H9 (cell line): ENCODE results near the gene FANCL. TPM values are rescaled to one million over a fixed set of nuclear protein-coding genes. Genes with fewer than 3 reads are reported as not detected.

Source experiments
- DNase-seq: peaks from one replicate; pipeline ENCODE4 v3.0.0-alpha.2; 2017
- H2AFZ ChIP-seq: one replicate; pipeline ENCODE4 v1.6.1; 2013; ENCODE audit warnings: mild to moderate bottlenecking, low read length, control low read depth, moderate library complexity
- H2AK5ac ChIP-seq: 2 replicates; pipeline ENCODE4 v1.6.1; 2013; ENCODE audit warnings: low read length, control low read depth, mixed read lengths; ENCODE audit not compliant: insufficient read length
- H2BK120ac ChIP-seq: one replicate; pipeline ENCODE4 v1.6.1; 2013; ENCODE audit warnings: low read depth, mild to moderate bottlenecking, low read length, control low read depth, inconsistent platforms; ENCODE audit not compliant: poor library complexity, severe bottlenecking
- H2BK12ac ChIP-seq: 2 replicates; pipeline ENCODE4 v1.6.1; 2013; ENCODE audit warnings: low read length, control low read depth, mixed read lengths, low read depth; ENCODE audit not compliant: insufficient read length
- H2BK15ac ChIP-seq: 2 replicates; pipeline ENCODE4 v1.6.1; 2013; ENCODE audit warnings: low read depth, low read length, control low read depth
- H2BK20ac ChIP-seq: one replicate; pipeline ENCODE4 v1.6.1; 2013; ENCODE audit warnings: low read depth, mild to moderate bottlenecking, low read length, control low read depth, inconsistent platforms; ENCODE audit not compliant: poor library complexity, severe bottlenecking
- H2BK5ac ChIP-seq: 2 replicates; pipeline ENCODE4 v1.6.1; 2013; ENCODE audit warnings: low read length, control low read depth, mixed read lengths; ENCODE audit not compliant: insufficient read length
- H3K14ac ChIP-seq: 2 replicates; pipeline ENCODE4 v1.6.1; 2013; ENCODE audit warnings: low read length, control low read depth; ENCODE audit not compliant: insufficient read depth
- H3K18ac ChIP-seq: 2 replicates; pipeline ENCODE4 v1.6.1; 2013; ENCODE audit warnings: low read depth, mild to moderate bottlenecking, mixed read lengths, low read length, control low read depth; ENCODE audit not compliant: insufficient read length
- H3K23ac ChIP-seq: 2 replicates; pipeline ENCODE4 v1.6.1; 2013; ENCODE audit warnings: low read length, control low read depth, mixed read lengths, low read depth; ENCODE audit not compliant: insufficient read length
- H3K23me2 ChIP-seq: 2 replicates; pipeline ENCODE4 v1.6.1; 2013; ENCODE audit warnings: low read depth, mild to moderate bottlenecking, mixed read lengths, low read length, control low read depth; ENCODE audit not compliant: insufficient read length, poor library complexity, severe bottlenecking
- H3K27ac ChIP-seq: 2 replicates; pipeline ENCODE4 v1.5.1; 2013; ENCODE audit warnings: low read length, control low read depth, mixed read lengths, low read depth; ENCODE audit not compliant: insufficient read length
- H3K27me3 ChIP-seq: 2 replicates; pipeline ENCODE4 v1.6.1; 2013; ENCODE audit warnings: low read length, control low read depth, inconsistent platforms; ENCODE audit not compliant: insufficient read depth
- H3K4ac ChIP-seq: 2 replicates; pipeline ENCODE4 v1.6.1; 2013; ENCODE audit warnings: low read depth, mild to moderate bottlenecking, control low read depth, inconsistent platforms, low read length, moderate library complexity
- H3K4me1 ChIP-seq: 2 replicates; pipeline ENCODE4 v1.6.1; 2013; ENCODE audit warnings: low read length, control low read depth, inconsistent platforms; ENCODE audit not compliant: insufficient read depth
- H3K4me2 ChIP-seq: 2 replicates; pipeline ENCODE4 v1.6.1; 2013; ENCODE audit warnings: low read length, control low read depth, mixed read lengths; ENCODE audit not compliant: insufficient read length, insufficient read depth
- H3K56ac ChIP-seq: 2 replicates; pipeline ENCODE4 v1.6.1; 2013; ENCODE audit warnings: low read depth, mild to moderate bottlenecking, mixed read lengths, low read length, control low read depth; ENCODE audit not compliant: insufficient read length
- H3K79me1 ChIP-seq: 2 replicates; pipeline ENCODE4 v1.6.1; 2013; ENCODE audit warnings: low read depth, mild to moderate bottlenecking, moderate library complexity, low read length, control low read depth, inconsistent platforms; ENCODE audit not compliant: insufficient read depth, poor library complexity, severe bottlenecking
- H3K79me2 ChIP-seq: 2 replicates; pipeline ENCODE4 v1.6.1; 2013; ENCODE audit warnings: low read length, control low read depth, inconsistent platforms; ENCODE audit not compliant: insufficient read depth
- H3K9ac ChIP-seq: 2 replicates; pipeline ENCODE4 v1.6.1; 2013; ENCODE audit warnings: low read length, control low read depth, mixed read lengths; ENCODE audit not compliant: insufficient read length; ENCODE audit errors: extremely low read depth
- H3K9me3 ChIP-seq: one replicate; pipeline ENCODE4 v1.6.1; 2013; ENCODE audit warnings: low read depth, low read length, inconsistent platforms; ENCODE audit not compliant: control insufficient read depth
- H3T11ph ChIP-seq: one replicate; pipeline ENCODE4 v1.6.1; 2013; ENCODE audit warnings: mild to moderate bottlenecking, low read length, control low read depth, inconsistent platforms
- H4K20me1 ChIP-seq: one replicate; pipeline ENCODE4 v1.6.1; 2013; ENCODE audit not compliant: control insufficient read depth, insufficient read length, insufficient read depth
- H4K5ac ChIP-seq: 2 replicates; pipeline ENCODE4 v1.6.1; 2013; ENCODE audit warnings: low read depth, mild to moderate bottlenecking, mixed read lengths, low read length, control low read depth; ENCODE audit not compliant: insufficient read length
- H4K8ac ChIP-seq: replicated peaks from 2 replicates; pipeline ENCODE4 v1.6.1; 2013; ENCODE audit warnings: low read length, control low read depth, mixed read lengths, low read depth; ENCODE audit not compliant: insufficient read length
- H4K91ac ChIP-seq: 2 replicates; pipeline ENCODE4 v1.6.1; 2013; ENCODE audit warnings: low read depth, mild to moderate bottlenecking, moderate library complexity, mixed read lengths, low read length, control low read depth; ENCODE audit not compliant: insufficient read length
- H3K27ac Mint-ChIP-seq, 3 experiments: 2 replicates in 2 of 3; 3 replicates in 1 of 3; pipeline ENCODE4 v1.8.0; 2020 to 2021; ENCODE audit warnings: mixed read lengths in 3 of 3, mild to moderate bottlenecking in 1 of 3, moderate library complexity in 1 of 3
- H3K27me3 Mint-ChIP-seq: 2 replicates; pipeline ENCODE4 v1.8.0; 2021; ENCODE audit warnings: low read depth, mild to moderate bottlenecking, moderate library complexity, mixed read lengths
- H3K36me3 Mint-ChIP-seq, 3 experiments: 2 replicates in 2 of 3; 3 replicates in 1 of 3; pipeline ENCODE4 v1.8.0; 2020 to 2021; ENCODE audit warnings: low read depth in 3 of 3, mixed read lengths in 3 of 3; ENCODE audit not compliant: insufficient read depth in 1 of 3
- H3K4me1 Mint-ChIP-seq, 2 experiments: 2 replicates each; pipeline ENCODE4 v1.8.0; 2020; ENCODE audit warnings: mixed read lengths in 2 of 2
- H3K4me3 Mint-ChIP-seq, 2 experiments: 2 replicates in 1 of 2; 3 replicates in 1 of 2; pipeline ENCODE4 v1.8.0; 2020 to 2021; ENCODE audit warnings: mild to moderate bottlenecking in 2 of 2, mixed read lengths in 2 of 2, moderate library complexity in 1 of 2
- H3K9me3 Mint-ChIP-seq, 2 experiments: 2 replicates in 1 of 2; 3 replicates in 1 of 2; pipeline ENCODE4 v1.8.0; 2020; ENCODE audit warnings: mild to moderate bottlenecking in 2 of 2, mixed read lengths in 2 of 2, moderate library complexity in 1 of 2
- CTCF ChIP-seq: fragments of 200-600 bp; sonication (generic); conservative IDR thresholded peaks from 3 replicates; pipeline ENCODE4 v1.8.0; 2021; ENCODE audit warnings: antibody characterized with exemption, mild to moderate bottlenecking
- total RNA-seq: library from RNA; stranded (reverse); gene quantifications from 2 replicates; pipeline ENCODE4 v1.2.1, GENCODE V29; 2021

Gene FANCL
- total RNA-seq, 1 experiment from 2014 or later = 41.5 TPM

GRCh38 chr2:58133395-58133794 is 107.7 kb downstream of the FANCL start:
- H3K4me3 Mint-ChIP-seq = no peak overlapping the region
- H3K36me3 Mint-ChIP-seq = peaks cover 5 to 8% (median 7%) of the 10 kb centered on the region in 3 experiments; a peak in 5 of 7 replicates
- H3K27me3 Mint-ChIP-seq = no peaks in the 10 kb centered on the region
- H3K27me3 ChIP-seq = no peaks in the 10 kb centered on the region
- H3K4me1 Mint-ChIP-seq = peaks cover 6 to 8% of the 10 kb centered on the region in 2 experiments; a peak in 3 of 4 replicates
- DNase-seq = no peak
- H3K27ac ChIP-seq = no peak overlapping the region
- H3K14ac ChIP-seq = no peak overlapping the region
- no peak overlapping the region for H4K91ac ChIP-seq
- TF ChIP-seq CTCF = no peak
- no peak overlapping the region for H3K56ac ChIP-seq
- H3K18ac ChIP-seq = no peak overlapping the region
- no peak overlapping the region for H3K4ac ChIP-seq
- no peak overlapping the region for H4K5ac ChIP-seq
- no peaks in the 10 kb centered on the region for H3K79me2 ChIP-seq
- no peak overlapping the region for H2BK5ac ChIP-seq
- H3K9me3 Mint-ChIP-seq = no peaks in the 10 kb centered on the region
- no peaks in the 10 kb centered on the region for H3K4me1 ChIP-seq
- H3K9ac ChIP-seq = no peak overlapping the region
- no peaks in the 10 kb centered on the region for H4K20me1 ChIP-seq
- no peak overlapping the region for H2AK5ac ChIP-seq
- no peak overlapping the region for H2BK120ac ChIP-seq
- H3K23ac ChIP-seq = no peak overlapping the region
- no peak overlapping the region for H2BK12ac ChIP-seq
- H3T11ph ChIP-seq = no peak overlapping the region
- no peak overlapping the region for H3K27ac Mint-ChIP-seq
- H2AFZ ChIP-seq = no peak overlapping the region
- H2BK15ac ChIP-seq = no peak overlapping the region
- H3K9me3 ChIP-seq = no peaks in the 10 kb centered on the region
- H2BK20ac ChIP-seq = no peak overlapping the region
- H4K8ac ChIP-seq = no peak overlapping the region
- H3K23me2 ChIP-seq = no peaks in the 10 kb centered on the region
- no peak overlapping the region for H3K4me2 ChIP-seq
- H3K79me1 ChIP-seq = no peaks in the 10 kb centered on the region
